G401 (cell line): ENCODE measurements around the gene ANAPC5. TPM values are rescaled to one million over a fixed set of nuclear protein-coding genes. Genes with fewer than 3 reads are reported as not detected.
A peak's percentile ranks its signal among the peaks of the same experiment; 100 is the strongest.
"Not testable (repeated sequence)": the region's sequence is repeated elsewhere in the genome, so short reads cannot be mapped to it uniquely, and the experiment has no call there.

Experiments used
- DNase-seq: peaks from one replicate; pipeline ENCODE4 v3.0.0-alpha.2; 2015; ENCODE audit warnings: low spot score
- in situ Hi-C: cut with HindIII; loops from 2 replicates; pipeline ENCODE4 v1.10.0; 2016; ENCODE audit warnings: low sequenced_read_pairs, mixed read lengths
- total RNA-seq: library from RNA; depleted of rRNA; stranded (reverse); fragments of >200 nt; shearing (Covaris generic); gene quantifications from 2 replicates; pipeline ENCODE4 v1.2.3, GENCODE V29; 2014

Gene ANAPC5
- total RNA-seq, 1 experiment from 2014 or later: 154 TPM

DNA sequence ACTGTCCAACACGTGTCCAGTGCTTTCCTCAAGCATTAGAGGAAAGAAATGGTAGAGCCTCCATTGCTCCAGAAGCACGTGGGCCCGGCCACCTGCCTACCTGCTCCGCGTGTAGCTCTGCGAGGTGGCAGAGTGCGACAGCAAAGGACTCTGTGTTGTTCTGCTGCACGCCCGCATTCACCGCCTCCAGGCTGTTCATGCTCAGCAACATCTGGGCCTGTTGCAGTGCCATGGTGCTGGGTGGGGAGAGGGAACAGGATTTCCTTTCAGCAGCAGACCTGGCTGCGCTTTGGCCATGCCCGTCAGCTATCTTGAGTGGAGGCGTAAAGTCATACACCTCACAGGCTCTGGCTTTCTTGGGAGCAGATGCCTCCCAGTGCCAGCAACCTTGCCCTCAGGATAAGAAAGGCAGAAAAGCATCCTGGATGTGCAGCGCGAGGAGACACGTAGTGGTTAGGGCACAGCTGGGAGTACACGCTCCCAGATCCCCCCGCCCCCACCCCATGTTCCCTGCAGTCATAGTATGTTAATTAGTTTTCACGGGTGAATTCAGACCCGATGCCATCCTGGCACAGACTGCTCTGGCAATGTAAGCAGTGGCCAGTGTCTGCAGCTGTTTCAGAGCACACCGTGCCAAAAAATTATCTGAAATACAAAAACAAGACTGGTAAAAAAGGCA, 25.1 kb downstream of the ANAPC5 start:
- in situ Hi-C loops: no loop called here
- no peak for DNase-seq

DNA sequence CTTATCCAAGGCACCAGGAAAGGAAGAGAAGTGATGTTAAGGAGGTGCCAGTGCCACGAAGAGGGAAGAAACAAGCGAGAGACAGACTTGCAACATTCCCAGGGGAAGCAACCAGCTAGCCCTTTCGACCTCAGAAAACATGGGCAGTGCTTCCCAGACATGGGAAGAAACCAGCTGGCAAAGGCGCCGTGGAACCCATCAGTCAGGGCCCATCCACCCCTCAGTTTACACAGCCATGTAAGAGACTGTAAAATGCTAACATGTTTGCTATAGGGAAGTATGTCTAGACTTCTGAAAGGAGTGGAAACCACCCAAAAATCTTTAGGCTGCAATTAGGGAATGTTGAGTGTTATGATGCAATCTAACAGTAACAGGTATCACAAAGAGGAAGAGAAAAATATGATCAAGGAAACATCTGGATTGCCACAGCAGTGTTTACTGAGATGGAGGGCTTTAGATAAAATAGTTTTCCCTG, 26.3 kb downstream of the ANAPC5 start:
- in situ Hi-C loops: no loop called here
- DNase-seq: no peak

DNA sequence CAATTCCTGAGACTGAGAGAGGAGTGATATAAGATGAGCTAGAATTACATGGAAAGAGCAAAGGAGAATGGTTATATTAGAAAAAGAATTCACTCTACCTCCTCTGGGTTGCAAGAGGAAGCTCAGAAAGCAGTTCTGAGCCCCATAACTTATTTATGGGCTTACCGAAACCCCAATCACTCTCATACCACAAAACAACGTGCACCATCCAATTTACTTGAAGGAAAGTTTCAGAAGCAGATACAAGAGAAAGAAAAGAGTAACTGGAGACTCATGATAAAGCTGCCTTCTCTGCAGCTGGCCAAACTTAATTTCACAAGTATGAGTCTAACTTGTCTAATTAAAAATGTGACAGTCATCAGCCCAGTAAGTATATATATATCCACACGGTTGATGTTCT, 28.3 kb downstream of the ANAPC5 start:
- no peak for DNase-seq
- in situ Hi-C loops: no loop called here

DNA sequence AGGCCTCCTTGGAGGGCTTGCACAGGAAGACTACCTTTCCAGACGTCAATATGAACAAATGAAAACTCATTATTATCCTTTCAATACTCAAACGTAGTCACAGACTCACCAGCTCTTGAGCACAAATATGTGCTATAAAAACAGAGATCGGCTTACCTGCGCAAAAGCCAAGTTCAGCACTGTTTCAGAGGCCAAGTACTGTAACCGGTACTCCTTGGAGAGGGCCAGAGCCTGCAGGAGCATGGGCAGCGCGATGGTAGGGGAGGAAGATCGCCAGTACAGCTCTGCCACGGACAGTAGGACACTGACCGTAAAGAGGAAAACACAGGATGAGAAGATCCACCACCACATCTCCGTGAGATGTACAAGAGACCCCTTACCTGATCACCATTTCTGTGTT, 34.1 kb downstream of the ANAPC5 start:
- in situ Hi-C loops: no loop called here
- DNase-seq: no peak

DNA sequence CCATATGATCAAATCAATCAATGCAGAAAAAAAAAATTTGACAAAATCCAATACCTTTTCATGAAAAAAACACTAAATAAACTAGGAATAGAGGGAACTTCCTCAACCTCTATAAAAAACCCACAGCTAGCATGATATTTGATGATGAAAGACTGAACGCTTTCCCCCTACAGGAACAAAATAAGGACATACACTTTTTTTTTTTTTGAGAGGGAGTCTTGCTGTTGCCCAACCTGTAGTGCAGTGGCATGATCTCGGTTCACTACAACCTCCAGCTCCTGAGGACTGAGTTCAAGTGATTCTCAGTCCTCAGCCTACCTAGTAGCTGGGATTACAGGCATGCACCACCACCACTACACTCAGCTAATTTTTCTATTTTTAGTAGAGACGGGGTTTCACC, 37.8 kb downstream of the ANAPC5 start:
- in situ Hi-C loops: no loop called here
- no peak for DNase-seq

DNA sequence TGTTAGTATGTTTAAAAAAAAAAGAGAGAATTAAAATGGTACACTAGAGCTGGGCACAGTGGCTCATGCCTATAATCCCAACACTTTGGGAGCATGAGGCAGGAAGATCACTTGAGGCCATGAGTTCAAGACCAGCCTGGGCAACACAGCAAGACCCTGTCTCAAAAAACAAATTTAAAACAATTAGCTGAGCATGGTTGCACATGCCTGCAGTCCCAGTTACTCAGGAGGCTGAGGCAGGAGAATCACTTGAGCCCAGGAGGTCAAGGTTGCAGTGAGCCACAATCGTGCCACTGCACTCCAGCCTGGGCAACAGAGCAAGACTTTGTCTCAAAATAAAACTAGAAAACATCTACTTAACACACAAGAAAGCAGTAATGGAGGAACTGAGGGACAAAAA, 42.0 kb downstream of the ANAPC5 start:
- DNase-seq, in situ Hi-C loops: not testable (repeated sequence)

DNA sequence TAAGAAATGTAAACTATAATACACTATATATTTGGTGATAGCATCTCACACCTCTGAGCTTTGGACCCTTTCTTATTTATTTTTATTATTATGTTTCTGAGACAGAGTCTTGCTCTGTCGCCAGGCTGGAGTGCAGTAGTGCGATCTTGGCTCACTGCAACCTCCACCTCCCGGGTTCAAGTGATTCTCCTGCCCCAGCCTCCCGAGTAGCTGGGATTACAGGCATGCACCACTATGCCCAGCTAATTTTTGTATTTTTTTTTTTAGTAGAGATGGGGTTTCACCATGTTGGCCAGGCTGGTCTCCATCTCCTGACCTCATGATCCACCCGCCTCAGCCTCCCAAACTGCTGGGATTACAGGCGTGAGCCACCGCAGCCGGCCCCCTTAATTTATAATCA, 44.8 kb downstream of the ANAPC5 start:
- in situ Hi-C loops, DNase-seq: not testable (repeated sequence)

DNA sequence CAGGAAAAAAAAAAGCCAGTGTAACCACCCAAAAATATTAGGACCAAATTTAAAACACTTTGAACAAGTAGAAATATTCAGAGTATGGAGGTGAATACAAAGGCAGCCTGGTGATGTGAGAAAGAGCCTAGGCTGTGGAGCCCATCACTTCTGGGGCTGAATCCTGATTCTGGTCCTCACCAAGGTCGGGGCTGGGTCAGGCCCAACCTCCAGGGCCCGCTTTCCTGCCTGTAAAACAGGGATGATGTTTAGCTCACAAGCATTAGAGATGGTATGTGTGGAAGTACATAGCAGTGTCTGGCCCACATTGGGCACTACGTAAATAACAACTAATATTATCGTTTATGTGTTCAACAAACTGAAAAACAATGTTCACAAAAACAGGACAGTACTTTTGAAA, 47.9 kb downstream of the ANAPC5 start:
- in situ Hi-C loops: no loop called here

DNA sequence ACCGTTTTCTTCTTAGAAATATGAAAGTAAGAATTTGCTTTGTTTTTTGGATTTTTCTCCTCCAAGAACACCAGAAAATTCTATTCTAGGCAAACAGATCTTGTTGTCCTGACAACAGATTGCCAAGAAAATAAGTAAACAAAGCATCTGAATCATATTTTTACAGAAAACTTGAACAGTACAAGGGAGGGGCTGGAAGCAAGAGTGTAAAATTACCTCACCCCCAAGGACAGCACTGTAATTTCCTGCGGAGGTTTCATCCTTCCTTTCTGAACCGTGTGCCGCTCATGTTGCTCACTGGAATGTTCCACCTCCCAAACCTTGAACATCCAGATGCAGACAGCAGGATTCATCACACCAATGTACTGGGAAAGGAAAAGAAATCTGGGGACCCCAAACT, 50.3 kb downstream of the ANAPC5 start:
- in situ Hi-C loops: no loop called here
- DNase-seq: no peak

More for the DNA sequence above, 47.9 kb downstream of the ANAPC5 start:
- DNase-seq: no peak

DNA sequence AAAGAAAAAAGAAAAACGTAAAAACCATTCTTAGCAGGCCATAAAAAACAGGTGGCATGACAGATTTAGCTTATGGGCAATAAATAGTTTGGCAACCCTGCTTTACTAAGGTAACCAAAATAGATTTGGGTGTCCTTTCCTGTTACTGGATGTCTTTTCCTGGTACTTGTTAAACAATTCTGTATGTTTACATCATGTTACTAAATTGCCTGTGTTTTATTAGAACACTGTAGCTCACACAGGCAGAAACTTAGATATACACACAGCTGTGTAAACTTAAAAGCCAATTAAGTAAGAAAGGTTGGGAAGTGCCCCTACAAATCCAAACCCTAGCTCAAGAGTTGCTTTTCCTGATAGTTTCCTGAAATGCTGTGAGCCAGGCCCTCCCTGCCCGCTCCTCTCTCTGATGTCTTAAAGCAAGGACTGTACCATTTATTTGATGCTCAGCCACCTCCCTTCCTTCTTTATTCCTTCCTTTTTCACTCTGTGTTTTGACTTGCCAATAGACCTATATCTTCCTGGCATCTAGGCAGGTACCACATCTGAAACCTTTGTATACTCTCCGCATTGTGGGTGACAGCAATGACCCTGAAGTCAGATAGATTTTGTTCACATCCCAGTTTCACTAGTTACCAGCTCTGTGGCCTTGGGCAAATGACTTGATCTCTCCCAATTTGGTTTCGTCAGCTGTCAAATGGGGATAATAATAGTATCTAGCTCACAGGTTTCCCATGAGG, 52.0 kb downstream of the ANAPC5 start:
- in situ Hi-C loops: no loop called here
- no peak for DNase-seq

DNA sequence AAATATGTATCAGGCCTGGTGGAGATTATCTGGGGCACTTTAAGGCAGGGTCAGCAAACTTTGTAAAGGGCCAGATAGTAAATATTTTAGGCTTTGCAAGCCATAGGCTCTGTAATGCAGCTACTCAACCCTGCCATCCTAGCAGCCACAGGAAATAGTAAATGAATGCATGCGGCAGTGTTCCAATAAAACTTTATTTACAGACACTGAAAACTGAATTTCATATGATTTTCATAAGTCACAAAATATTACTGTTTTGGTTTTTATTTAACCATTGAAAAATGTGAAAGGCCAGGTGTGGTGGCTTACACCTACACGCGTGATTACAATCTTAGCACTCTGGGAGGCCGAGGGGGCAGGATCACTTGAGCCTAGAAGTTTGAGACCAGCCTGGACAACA, 52.5 kb downstream of the ANAPC5 start:
- no peak for DNase-seq
- in situ Hi-C loops: no loop called here

DNA sequence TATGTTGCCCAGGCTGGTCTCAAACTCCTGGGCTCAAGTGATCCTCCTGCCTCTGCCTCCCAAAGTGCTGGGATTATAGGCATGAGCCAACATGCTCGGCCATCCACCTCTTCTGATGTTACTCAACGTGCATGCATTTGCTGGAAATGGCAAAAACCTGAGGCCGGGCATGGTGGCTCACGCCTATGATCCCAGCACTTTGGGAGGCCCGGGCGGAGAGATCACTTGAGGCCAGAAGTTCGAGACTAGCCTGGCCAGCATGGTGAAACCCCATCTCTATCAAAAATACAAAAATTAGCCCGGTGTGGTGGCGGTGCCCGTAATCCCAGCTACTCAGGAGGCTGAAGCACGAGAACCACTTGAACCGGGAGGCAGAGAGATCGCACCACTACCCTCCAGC, 53.8 kb downstream of the ANAPC5 start:
- in situ Hi-C loops: not testable (repeated sequence)

DNA sequence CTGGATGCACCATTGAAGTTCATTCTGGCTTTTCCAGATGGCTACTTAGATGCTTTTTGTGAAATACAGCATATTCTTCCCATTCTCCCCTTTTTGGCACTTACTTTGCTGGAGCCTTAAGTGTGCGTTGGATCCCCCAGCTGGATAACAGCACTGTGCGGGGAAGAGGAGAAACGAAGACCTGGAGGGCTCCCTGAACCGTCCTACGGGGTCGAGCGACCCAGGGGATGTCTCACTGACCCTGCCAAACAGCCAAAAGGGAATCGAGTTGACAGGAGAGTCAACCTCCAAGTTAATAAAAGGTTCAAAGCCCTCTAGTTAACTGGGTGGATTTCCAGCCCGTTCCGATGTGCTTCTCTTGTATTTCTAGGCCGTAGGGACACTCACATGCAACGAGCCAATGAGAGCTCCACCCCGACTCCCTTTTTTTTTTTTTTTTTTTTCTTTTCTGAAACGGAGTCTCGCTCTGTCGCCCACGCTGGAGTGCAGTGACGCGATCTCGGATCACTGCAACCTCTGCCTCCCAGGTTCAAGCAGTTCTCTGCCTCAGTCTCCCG, 54.7 kb downstream of the ANAPC5 start:
- DNase-seq: peak; percentile 66
- in situ Hi-C loops: no loop called here

More for the DNA sequence above, 53.8 kb downstream of the ANAPC5 start:
- not testable (repeated sequence) for DNase-seq

DNA sequence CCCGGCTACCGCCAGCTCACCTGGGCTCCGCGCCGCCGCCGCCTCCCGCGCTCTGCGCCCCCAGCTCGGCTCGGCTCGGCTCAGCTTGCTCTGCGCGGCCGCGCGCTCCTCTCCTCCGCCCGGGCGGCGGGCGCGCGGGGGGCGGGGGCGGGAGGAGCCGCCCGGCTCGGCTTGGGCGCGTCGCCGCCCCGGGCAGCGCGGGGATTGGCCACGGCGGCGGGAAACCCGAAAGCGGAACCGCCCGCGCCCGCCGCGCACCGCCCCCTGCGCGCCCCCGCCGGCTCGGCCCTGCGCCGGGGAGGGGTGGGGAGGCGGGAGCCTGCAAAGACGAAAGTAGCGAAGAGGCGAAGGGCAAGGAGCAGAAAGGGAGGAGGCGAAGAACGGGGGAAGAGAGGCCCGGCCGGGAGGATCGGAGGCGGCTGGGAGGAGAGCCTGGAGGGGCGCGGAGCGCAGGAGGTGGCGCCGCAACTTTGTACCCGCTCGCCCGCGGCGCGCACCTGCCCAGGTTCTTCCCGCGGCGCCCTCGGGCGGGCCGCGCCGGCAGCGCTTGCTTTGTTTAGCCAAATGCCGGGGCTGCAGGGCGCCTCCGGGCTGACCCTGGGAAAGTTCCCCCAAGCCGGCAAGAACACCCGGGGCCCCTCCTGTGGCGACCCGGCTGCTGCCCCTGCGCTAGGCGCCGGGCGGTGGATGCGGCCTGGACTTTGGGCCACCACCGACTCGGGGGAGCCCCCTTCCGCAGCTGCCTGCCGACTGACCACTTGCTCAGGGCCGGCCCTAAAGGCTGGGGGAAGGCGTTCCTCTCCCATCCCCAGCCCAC, 55.4 kb downstream of the ANAPC5 start, which contains the start of gene CAMKK2:
Gene CAMKK2, minus strand, starts transcription at position 92 of the 817 bp plus-strand sequence. CDS start 22,183 bp downstream, outside the sequence.
- in situ Hi-C loops: no loop called here
- DNase-seq: peak; percentile 81

DNA sequence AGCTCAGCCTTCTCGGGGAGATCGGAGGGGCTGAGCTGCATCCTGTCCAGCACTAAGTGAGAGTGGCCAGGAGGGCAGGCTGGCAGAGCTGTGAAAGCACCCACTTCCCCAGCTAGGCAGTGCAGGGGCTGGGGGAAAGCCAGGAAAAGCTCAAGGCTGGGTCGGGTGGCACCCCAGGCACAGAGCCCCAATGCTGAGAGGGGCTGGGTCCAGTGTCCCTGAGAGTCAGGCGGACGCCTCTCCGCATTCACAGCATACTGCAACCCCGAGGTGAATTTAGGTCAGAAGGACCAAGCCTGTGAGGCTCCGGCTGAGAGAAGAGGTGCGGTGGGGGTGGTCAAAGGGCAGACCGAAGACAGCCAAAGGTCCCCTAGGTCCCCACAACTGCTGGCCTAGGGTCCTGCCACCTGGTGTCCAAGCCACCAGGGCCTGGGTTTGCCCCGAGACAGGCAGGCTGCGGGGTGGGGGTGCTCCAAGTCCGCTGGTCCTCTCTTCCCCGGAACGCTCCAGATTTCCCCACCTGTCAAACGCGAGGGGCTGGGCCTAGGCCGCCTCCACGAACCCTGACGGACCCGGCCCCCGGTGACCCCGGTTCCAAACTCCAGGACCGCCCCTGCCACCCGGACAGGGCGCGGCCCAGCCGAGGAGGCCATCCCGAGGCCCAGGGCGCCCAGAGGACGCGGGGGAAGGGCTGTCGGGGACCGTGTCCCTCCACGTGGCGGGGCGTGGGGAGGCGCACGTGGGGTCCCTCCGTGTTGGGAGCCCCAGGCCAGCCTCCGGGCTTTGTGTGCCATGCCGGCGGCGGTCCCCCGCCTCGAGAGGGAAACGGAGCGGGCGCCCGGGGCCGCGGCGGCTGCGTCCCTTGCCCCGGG, 56.2 kb downstream of the ANAPC5 start:
- DNase-seq: peak; percentile 49
- in situ Hi-C loops: no loop called here

DNA sequence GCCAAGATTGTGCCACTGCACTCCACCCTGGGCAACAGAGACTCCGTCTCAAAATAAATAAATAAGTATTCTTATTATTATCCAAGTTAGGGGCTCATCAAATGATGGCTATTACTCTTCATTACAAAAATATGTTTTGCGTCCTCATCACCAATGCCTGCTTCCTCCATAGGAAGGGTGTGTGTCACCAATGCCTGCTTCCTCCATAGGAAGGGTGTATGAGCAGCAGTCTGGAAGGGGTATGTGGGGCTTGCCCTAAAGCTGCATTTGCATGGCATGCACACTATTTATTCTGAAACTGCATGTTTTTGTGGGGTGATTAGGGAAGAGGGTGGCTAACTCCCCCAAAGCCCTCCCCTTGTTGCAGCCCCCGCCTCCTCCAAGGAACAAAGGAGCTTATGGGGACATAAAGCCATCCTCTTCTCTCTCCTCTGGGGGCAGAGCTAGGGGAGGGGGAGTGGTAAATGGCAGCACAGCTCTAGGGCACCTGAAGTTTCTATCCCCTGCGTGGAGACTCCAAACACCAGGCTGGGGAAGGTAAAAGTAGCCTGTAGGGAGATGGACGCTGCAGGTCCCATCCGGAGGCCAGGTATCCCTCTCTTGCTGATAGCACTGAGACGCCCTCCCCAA, 57.0 kb downstream of the ANAPC5 start:
- DNase-seq: no peak
- in situ Hi-C loops: no loop called here

DNA sequence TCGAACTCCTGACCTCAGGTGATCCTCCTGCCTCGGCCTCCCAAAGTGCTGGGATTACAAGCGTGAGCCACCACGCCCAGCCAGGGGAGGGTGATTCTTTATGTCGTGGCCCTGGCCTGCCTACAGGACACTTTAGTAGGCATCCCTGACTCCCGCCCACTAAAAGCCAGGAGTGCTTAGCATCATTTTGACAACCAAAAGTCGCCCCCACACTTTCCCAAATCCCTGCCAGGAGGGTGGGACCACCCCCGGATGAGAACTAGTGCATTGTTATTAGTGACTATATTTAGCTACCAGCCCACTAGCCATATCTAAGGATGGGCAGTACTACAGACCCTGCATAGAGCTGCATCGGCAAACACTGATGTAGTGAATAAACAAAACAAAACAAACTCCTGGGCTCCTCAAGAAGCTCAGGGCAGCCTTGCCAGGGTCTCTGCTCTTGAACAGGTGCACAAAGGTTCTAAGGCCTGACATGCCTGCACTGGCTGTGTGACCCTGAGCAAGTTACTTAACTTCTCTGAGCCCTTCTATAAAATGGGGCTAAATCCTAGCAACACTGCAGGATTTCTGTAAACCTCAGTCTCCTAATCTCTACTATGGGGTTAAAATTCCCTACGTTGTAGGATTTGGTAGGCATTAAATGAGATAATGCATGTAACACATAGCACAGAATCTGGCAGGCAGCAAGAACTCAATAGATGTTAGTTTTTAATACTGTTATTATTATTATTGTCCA, 57.9 kb downstream of the ANAPC5 start:
- no peak for DNase-seq
- in situ Hi-C loops: no loop called here
